Activated T-cell treated with anti-CD3 and anti-CD28 coated beads for 4 hours (primary cell): ENCODE results near the gene SLC22A8.
"Not testable (repeated sequence)": the region's sequence is repeated elsewhere in the genome, so short reads cannot be mapped to it uniquely, and the experiment has no call there.

Experiments used
- DNase-seq: peaks from one replicate; pipeline ENCODE4 v3.0.0-alpha.2; 2020

The SLC22A8 gene

DNA sequence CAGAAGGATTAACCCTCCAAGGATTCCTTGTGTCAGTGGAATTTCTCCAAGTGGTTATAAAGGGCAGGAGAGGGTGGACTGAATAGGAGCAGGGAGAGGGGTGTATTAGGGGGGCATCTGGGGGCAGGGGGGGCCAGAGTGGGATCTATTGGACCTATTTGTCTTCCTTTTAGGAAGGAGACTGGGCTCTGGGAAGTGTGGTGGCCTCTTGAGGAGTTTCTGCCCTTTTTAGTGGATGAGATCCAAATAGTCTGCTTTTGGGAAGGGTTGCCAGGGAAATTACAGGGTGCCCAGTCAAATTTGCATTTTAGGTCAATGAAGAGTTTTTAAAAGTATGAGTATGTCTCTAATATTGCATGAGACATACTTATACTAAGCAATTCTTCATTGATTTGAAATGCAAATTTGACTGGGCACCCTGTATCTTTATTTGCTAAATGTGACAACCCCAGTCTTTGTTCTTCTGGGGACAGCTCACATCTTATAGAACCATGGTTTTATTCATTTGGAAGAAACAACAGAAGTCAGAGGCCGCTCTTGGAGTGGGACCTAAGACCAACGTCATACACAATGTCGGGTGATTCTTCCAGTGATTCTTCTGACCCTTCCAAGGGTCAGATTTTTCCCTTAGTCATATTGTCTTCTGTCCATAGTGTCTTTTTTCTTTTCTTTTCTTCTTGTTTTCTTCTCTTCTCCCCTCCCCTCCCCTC, 30.4 kb downstream of the SLC22A8 start:
- no peak for DNase-seq

DNA sequence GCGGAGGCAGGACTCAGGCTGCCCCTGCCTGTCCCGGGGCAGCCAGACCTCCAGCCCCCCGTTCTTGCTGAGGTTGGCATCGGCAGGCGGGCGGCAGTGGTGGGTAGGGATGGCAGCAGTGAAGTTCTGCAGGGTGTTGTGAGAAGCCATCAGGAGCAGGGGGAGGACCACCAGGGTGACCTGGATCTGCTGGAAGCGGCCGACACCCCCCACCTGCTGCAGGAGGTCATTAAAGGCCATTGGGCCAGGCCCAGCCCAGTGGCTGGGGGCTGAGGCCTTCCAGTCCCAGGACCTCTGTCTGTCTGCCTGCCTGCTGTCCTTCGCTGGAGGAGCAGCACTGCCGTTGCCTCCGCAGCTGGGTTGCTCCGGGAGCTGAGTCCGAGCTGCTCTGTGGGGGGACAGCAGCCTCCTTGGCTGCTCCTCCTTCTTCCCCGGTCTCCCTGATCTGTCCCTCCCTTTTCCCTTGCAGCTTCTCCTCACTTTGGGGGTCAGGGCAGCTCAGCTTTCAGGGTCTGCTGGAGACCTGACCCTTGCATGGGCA, 31.1 kb downstream of the SLC22A8 start, which contains the start of gene SLC22A6:
Gene SLC22A6, minus strand, starts transcription at position 517 of the 541 bp plus-strand sequence. Its CDS starts 277 bp downstream, at position 240.
- DNase-seq = no peak

DNA sequence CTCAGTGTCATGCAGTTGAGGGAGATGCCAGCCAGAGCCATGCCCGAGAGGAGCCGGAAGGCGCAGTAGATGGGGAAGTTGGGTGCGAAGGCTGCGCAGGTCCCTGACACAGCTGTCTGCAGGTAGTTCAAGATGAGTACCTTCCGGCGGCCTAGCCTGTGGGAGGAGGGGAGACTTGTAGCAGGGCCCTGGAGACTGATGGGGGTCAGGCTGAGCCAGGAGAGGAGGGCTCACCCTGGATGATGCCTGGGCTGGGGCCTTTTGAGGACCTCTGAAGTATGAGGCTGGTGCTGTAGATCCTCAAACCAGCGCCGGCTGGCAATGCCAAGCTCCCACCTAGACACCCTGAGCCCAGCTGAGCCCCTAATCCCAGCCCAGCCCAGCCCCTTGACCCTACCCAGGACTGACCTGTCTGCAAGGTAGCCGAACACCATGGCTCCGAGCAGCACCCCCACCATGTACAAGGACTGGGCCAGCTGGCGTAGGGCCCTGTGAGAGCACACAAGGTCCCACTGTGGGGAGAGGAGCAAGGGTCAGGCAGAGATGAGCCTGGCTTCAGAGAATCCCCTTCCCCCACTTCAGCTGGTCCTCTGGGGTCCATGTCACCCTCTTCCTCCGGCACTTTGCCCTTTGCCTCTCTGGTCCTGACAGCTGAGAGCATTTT, 32.0 kb downstream of the SLC22A8 start:
- DNase-seq = no peak

DNA sequence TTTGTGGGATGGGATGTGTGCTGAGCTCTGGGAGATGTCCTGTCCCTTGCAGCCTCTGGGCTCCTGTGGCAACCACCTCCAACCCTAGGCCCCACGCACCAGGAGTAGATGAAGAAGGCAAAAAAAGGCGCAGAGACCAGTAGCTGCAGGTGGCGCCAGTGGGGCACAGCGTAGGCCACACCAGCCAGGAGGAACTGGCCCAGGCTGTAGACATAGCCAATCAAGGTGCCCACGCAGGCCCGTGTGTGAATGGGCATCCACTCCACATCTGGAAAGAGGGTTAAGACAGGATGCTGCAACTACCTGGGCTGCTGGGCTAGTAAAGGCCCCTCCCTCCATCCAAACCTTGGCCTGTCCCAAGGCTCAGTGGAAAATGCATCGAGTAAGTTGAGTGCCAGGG, 33.9 kb downstream of the SLC22A8 start:
- no peak for DNase-seq

DNA sequence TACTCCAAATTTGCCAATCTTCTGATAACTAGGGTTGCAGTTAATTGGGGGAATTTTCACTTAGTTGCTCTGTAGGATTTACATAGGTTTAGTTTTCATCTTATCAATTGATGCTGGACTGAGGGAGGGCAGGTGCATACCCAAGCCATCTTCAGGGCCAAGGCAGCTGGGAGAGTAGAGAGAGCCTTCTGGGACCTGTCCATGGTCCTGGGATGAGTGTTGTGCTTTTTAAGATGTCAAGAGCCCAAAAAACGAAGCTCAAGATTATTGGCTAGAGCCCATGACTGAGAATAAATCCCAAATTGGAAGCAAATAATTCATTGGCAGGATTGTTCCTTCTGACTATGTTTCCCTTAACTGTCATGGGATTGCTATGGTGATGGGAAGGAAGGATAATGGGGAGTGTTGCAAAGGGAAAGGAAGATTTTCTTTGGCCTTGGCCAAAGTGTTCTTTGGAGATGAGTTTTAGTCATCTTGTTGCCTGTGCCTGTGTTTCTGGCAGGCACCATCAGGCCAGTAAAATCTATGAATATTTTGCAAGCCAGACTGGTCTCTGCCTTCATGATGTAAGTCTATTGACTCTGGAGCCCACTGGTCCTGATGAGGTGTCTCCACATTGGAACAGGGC, 35.4 kb downstream of the SLC22A8 start:
- DNase-seq = no peak

DNA sequence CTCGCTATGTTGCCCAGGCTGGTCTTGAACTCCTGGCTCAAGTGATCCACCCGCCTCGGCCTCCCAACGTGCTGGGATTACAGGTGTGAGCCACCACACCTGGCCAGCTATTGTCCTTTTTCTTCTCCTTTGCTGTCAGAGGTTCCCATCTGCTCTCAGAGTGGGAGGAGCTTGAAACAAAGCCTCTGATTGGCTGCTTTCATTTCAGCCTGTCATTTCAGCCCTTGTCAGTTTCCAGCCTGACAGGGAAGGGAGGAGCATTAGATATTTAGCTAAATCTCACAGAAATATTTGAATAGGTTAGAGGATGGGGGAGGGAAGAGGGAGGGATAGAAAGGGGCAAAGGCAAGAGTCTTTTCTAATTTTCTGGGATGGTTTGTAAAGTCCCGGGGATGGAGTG, 39.5 kb downstream of the SLC22A8 start:
- DNase-seq = no peak

DNA sequence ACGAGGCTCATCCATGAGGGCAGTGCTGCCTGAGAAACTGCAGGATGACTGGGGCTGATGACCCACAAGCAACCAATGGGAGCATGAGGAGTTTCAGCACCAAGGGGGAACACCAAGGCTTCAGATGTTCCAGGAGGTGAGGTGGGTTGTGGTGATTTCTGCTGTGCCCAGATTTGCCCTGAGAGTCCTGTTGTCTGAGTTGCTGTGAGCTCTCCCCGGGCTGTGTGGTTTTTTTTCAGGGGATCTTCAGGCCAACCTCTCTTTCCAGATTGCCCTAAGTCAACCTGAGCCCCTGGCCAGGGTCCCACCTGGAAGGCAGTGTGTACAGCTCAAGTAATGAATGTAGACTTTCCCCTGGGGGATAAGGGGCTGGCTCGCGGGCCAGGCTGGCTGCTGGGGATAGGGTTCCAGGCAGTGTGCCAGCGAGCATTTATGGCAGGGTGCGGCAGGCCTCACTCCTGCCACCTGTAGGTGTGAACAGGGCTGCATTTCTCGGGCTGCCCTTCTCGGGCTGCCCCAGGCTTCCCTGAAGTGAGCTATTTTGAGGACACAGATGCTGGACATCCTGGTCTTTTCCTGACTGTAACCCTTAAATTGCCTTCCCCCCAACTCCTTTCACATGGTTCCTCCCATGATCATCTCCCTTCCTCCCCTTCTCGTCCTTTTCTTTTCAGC, 40.7 kb downstream of the SLC22A8 start:
- DNase-seq = no peak

DNA sequence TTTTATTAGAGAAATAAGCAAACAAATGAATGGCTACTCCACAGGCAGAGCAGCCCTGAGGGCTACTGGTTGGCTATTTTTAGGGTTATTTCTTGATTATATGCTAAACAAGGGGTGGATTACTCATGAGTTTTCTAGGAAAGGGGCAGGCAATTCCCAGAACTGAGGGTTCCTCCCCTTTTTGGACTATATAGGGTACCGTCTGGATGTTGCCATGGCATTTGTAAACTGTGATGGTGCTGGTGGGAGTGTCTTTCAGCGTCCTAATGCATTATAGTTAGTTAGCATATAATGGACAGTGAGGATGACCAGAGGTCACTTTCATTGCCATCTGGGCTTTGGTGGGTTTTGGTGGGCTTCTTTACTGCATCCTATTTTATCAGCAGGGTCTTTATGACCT, 50.1 kb downstream of the SLC22A8 start:
- no peak for DNase-seq

DNA sequence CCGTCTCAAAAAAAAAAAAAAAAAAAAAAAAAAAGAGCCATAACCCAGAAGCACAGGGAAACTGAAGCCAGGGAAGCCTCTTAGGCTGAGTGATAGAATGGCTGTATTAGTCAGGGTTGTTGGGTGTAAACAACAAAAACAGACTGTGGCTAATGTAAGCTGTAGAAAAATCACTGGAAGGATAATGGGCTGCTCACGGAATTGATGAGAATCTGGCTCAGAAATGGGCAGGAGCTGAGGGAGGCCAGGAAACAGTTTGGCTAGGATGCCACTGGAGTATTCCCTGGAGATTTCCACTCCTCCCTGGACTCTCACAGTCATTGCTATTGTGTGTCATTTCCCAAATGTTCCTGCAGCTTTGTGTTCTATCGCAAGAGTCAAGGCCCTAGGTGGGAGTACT, 53.2 kb downstream of the SLC22A8 start:
- no peak for DNase-seq

DNA sequence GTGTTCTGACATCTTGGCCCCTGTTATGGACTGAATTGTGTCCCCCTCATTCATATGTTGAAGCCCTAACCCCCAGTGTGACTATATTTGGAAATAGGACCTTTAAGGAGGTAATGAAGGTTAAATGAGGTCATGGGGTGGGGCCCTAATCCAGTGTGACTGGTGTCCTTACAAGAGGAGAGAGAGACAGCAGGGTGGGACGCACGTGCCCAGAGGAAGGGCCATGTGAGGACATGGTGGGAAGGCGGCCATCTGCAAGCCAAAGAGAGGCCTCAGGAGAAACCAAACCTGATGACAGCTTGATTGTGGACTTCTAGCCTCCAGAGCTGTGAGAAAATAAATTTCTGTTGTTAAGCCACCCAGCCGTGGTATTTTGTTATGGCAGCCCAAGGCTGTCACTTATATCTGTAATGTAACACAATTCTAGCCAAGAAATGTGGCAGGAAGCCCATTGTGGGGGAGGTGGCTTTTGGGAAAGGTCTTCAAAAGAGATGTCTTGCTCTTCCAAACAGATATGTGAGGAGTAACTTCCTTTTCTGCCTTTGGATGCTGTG, 54.5 kb downstream of the SLC22A8 start:
- DNase-seq = no peak

DNA sequence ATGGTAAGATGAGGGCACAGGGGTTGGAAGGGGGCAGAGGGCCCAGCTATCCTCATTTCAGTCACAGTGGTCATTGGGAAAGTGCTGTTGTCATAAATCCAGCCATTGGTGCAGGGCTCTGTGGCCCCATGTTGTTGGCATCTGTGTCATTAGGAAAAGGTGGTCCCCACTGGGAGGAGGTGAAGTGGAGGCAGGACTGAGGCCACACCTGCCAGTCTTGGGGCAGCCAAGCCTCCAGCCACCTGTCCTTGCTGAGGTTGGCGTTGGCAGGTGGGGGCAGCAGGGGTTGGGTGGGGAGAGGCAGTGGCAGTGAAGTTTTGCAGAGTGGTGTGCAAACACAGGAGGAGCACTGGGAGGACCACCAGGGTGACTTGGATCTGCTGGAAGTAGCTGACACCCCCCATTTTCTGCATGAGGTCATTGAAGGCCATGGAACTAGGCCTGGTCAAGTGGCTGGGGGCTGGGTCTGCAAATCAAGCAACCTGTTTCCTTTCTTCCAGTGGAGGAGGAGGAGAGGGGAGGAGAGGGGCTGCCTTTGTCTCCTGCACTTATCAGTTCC, 56.1 kb downstream of the SLC22A8 start:
- DNase-seq = no peak

DNA sequence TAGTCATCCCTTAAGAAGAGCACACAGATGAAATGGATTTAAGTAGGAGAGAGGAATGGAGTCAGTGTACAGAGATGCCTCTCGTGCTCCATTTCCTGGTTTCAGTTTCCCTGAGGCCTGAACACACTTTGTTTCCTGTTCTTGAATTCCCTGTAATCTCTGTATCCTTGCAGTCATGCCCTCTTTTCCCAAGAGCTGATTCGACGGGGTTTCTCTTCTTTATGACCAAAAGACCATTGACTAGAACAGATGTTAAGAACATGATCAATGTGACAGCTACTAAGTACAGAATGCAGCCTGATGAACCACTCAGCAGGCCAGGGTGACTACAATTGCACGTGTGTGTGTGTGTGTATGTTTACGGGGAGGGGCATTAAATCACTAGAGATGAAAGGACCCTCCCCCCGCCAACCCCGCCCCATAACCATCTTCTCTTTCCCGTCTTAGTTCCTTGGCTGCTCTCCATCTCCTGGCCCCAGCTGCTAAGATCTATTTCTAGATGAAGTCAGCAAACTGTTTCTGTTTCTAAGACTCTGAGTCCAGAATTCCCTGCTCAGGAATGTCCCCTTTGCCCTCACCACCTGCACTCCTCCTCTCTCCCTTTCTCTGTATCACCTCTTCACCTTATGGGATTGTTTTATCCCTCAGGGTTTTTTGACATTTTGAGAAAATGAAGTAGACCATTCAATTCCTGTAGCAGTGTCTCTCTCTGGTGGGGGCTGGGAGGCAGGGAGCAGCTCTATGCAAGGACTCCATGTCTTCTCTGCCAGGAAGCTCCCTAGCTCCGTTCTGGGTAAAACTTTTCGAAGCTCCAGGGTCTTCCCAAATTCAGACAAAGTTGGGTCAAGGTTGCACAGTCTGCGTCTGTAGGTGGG, 56.9 kb downstream of the SLC22A8 start:
- DNase-seq = no peak

DNA sequence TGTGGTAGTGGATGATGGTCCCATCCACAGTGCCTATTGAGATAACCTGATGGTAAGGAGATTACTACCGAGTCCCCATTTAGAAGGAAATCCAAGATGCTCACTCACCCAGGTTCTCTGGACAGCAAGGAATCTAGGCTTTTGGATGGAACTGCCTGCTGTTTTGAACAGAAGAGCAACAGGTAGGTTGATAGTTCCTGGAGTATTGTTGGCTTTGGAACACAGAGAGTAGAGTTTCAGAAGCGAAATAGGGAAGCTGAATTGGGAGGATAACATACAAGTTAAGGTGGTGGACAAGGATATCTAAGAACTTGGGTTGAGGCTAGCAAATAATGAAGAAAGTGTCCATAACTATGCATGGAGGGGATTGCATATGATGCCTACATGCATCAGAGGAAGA, 58.5 kb downstream of the SLC22A8 start:
- DNase-seq = no peak

DNA sequence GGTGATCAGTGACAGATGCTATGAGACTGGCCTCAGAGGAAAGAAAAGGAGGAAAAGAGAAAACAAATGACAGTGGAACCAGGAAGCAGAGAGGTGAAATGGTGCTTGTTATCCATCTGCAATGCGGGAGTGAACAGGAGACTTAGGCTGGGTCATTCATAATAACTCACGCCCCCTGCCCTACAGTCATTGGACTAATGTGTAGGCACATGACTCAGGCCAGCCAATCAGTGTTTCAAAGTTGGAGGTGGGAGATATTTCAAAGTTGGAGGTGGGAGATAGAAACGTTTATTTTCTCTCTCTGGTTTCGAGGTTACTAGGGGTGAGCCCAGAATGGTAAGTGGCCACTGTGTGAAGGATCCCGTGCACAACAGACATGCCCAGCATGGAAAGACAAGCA, 61.2 kb downstream of the SLC22A8 start:
- DNase-seq = no peak

DNA sequence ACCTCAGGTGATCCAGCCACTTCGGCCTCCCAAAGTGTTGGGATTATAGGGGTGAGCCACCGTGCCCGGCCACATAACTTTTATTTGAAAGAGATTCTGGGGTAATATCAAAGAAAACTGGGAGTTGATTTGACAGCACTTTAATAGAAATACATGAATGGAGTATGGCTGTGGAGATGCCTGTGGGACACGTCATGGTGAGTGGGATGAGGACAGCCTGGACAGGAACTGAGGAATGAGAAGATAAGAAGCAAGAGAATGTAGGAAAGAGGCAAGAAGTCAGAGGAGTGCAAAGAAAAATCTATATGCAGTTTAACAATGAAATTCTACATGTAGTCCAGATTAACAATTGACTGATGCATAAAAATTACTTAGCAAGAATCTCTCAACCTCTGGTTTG, 61.8 kb downstream of the SLC22A8 start:
- DNase-seq = no peak

DNA sequence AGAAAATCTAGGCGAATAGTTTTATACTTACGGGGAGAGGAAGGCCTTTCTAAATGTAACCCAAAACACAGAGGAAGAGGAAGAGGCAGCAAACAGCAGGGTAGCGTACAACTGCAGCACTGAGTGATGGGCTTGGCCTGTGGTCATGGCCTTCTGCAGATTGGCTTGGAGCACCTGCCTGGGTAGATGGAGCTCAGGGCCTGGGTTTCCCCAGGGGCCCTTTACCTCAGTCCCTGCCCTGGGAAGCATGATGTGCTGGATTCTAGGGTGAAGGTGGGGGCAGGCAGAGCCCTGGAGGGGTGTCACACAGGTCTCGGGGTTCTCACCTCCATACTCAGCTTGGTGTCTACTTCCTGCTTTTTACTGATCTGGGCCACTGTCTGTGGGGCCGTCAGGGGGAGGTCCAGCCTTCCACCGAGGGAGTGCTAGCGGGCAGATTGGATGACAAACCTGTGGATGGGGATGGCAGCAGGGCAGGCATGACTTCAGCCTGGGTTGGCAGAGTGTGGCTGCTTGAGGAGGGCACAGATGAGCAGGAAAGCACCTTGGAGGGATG, 66.8 kb downstream of the SLC22A8 start:
- no peak for DNase-seq

DNA sequence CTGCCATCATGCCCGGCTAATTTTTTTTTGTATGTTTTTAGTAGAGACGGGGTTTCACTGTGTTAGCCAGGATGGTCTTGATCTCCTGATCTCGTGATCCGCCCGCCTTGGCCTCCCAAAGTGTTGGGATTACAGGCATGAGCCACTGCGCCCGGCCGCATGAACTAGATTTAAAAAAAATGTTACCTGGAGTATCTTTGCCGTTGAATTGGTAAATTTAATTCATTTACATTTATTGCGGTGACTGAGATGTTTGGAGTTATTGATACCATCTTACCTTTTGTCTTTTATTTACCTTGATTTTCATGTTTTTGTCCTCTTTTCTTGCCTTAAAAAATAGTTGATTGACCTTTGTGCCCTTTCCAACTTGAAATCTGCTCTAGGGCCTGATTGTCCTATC, 70.1 kb downstream of the SLC22A8 start:
- not testable (repeated sequence) for DNase-seq
